ENCODE data around the gene POU2F2. TPM values are rescaled to one million over a fixed set of nuclear protein-coding genes. Genes with fewer than 3 reads are reported as not detected.

POU2F2 gene
- total and polyA plus RNA-seq, 8 donors = 0.87 to 10.0 (median 1.6) TPM

DNA sequence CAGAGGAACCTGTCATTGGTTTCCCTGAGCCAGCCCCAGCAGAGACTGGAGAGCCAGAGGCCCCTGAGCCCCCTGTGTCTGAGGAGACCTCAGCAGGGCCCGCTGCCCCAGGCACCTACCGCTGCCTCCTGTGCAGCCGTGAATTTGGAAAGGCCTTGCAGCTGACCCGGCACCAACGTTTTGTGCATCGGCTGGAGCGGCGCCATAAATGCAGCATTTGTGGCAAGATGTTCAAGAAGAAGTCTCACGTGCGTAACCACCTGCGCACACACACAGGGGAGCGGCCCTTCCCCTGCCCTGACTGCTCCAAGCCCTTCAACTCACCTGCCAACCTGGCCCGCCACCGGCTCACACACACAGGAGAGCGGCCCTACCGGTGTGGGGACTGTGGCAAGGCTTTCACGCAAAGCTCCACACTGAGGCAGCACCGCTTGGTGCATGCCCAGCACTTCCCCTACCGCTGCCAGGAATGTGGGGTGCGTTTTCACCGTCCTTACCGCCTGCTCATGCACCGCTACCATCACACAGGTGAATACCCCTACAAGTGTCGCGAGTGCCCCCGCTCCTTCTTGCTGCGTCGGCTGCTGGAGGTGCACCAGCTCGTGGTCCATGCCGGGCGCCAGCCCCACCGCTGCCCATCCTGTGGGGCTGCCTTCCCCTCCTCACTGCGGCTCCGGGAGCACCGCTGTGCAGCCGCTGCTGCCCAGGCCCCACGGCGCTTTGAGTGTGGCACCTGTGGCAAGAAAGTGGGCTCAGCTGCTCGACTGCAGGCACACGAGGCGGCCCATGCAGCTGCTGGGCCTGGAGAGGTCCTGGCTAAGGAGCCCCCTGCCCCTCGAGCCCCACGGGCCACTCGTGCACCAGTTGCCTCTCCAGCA lies 52.1 kb downstream of the POU2F2 start:
- no peaks in the 10 kb centered on the region for H3K9me3 ChIP-seq
- DNase-seq (peak in 1 of 4 donors; percentile 69), ATAC-seq (no peak)
- H3K27ac ChIP-seq = no peak overlapping the region
- peaks cover 12 to 19% of the 10 kb centered on the region in 2 donors for H3K4me1 ChIP-seq
- peaks cover 0 to 48% of the 10 kb centered on the region in 2 donors for H3K36me3 ChIP-seq
- H3K4me3 ChIP-seq = no peak overlapping the region
- intact Hi-C loops (cut with DNase I) = no loop called here
- H3K27me3 ChIP-seq = no peaks in the 10 kb centered on the region
- no peak for TF ChIP-seq CTCF (IDR thresholded peaks at IDR 0.05)

- intact Hi-C loops (cut with DNase I) = no loop called here
- ATAC-seq (no peak), DNase-seq (peak in 1 of 4 donors; percentile 73)
- no peaks in the 10 kb centered on the region for H3K27me3 ChIP-seq
- TF ChIP-seq CTCF (IDR thresholded peaks at IDR 0.05) = no peak
- peaks cover 0 to 48% of the 10 kb centered on the region in 2 donors for H3K36me3 ChIP-seq
- H3K9me3 ChIP-seq = no peaks in the 10 kb centered on the region
- no peak overlapping the region for H3K4me3 ChIP-seq
- peaks cover 12 to 25% of the 10 kb centered on the region in 2 donors for H3K4me1 ChIP-seq
- no peak overlapping the region for H3K27ac ChIP-seq
Observed at GRCh38 chr19:42079276-42079669, 53.0 kb downstream of the POU2F2 start.

DNA sequence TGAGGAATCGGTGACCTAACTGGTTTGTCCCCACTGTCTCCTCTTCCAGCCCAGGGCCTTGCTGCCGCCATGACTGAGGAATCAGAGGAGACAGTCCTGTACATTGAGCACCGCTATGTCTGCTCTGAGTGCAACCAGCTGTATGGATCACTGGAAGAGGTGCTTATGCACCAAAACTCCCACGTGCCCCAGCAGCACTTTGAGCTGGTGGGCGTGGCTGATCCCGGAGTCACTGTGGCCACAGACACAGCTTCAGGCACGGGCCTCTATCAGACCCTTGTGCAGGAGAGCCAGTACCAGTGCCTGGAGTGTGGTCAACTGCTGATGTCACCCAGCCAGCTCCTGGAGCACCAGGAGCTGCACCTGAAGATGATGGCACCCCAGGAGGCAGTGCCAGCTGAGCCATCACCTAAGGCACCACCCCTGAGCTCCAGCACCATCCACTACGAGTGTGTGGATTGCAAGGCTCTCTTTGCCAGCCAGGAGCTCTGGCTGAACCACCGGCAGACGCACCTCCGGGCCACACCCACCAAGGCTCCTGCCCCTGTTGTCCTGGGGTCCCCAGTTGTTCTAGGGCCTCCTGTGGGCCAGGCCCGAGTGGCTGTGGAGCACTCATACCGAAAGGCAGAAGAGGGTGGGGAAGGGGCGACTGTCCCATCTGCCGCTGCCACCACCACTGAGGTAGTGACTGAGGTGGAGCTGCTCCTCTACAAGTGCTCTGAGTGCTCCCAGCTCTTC lies 53.5 kb downstream of the POU2F2 start:
- H3K36me3 ChIP-seq = peaks cover 0 to 48% of the 10 kb centered on the region in 2 donors
- no peak for ATAC-seq
- H3K4me3 ChIP-seq = no peak overlapping the region
- TF ChIP-seq CTCF (IDR thresholded peaks at IDR 0.05) = no peak
- H3K4me1 ChIP-seq = peaks cover 12 to 25% of the 10 kb centered on the region in 2 donors
- no peak overlapping the region for H3K27ac ChIP-seq
- DNase-seq = peak in 1 of 4 donors; percentile 65
- H3K9me3 ChIP-seq = no peaks in the 10 kb centered on the region
- intact Hi-C loops (cut with DNase I) = no loop called here
- H3K27me3 ChIP-seq = no peaks in the 10 kb centered on the region

DNA sequence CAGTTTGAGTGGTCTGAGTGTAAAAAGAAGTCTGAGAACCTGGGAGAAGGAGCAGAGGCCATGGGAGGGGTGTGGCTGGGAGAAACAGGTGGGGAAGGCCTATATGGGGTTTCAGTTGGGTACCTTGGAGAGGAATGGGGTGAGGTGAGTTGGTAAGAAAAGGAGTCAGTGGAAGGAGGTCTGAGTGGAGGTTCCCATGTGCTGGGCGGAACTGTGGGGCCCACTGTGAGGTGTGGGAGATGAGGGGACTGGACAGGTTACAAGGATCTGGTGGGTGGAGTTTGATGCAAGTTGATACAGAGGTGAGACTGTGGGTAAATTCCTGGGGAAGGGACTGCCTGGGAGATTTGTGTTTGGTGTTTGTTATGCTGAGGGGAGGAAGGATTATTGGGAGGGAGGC lies 54.2 kb downstream of the POU2F2 start:
- DNase-seq = no peak
- TF ChIP-seq CTCF (IDR thresholded peaks at IDR 0.05) = no peak
- intact Hi-C loops (cut with DNase I) = no loop called here
- Histone ChIP-seq H3K36me3 (peaks cover 0 to 48% of the 10 kb centered on the region in 2 donors), H3K4me3 (no peak overlapping the region), H3K27ac (no peak overlapping the region), H3K9me3 (no peaks in the 10 kb centered on the region), H3K27me3 (no peaks in the 10 kb centered on the region), H3K4me1 (peaks cover 12 to 25% of the 10 kb centered on the region in 2 donors)
- ATAC-seq = no peak

DNA sequence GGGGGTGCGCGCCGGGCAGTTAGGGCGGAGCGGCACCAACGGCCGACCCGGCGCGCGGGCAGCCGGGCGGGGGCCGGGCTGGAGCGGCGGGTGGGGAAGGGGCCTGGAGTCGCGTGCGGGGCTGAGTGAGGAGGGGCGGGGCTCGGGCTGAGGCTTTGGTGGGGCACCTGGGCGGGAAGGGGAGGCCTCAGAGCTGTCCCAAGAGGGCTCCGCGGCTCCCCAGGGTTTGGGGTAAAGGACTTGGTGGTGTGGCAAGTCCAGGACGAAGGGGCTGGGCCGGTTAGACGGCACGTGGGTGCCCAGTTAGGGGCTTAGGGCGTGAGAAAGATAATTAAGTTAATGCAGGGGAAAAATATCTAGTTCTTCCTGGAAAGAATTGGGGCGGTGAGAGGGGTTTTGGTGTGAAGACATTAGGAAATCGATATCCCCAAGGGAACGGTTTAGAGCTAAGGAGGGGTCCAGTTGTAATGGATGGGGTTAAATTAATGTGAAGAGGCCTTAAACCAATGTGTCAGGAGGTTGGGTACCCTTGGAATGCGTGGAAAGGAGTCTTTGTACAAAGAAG lies 55.8 kb downstream of the POU2F2 start:
- H3K9me3 ChIP-seq = no peaks in the 10 kb centered on the region
- peak overlapping the region; percentile 73 to 81 for H3K4me3 ChIP-seq
- H3K27ac ChIP-seq = peak overlapping the region in 1 of 2 donors; percentile 97
- peaks cover 12 to 25% of the 10 kb centered on the region in 2 donors for H3K4me1 ChIP-seq
- no peak for ATAC-seq
- no peak for TF ChIP-seq CTCF (IDR thresholded peaks at IDR 0.05)
- intact Hi-C loops (cut with DNase I) = no loop called here
- peak in 1 of 4 donors; percentile 56 for DNase-seq
- peaks cover 0 to 35% of the 10 kb centered on the region in 2 donors for H3K36me3 ChIP-seq
- no peaks in the 10 kb centered on the region for H3K27me3 ChIP-seq

All from left lung (tissue), 10 donors.